Endodermal cell (in vitro differentiated cells): ENCODE results near the gene CHCHD5. TPM values are rescaled to one million over a fixed set of nuclear protein-coding genes. Genes with fewer than 3 reads are reported as not detected.

Experiments
- DNase-seq: peaks from one replicate; pipeline ENCODE4 v3.0.0-alpha.2; 2017
- H3K27ac ChIP-seq: 2 replicates; pipeline ENCODE4 v1.5.1; 2013; ENCODE audit warnings: mild to moderate bottlenecking, low read depth, low read length, moderate library complexity
- H3K27me3 ChIP-seq: 2 replicates; pipeline ENCODE4 v1.6.1; 2013; ENCODE audit warnings: mild to moderate bottlenecking, low read length, moderate library complexity; ENCODE audit not compliant: insufficient read depth, control insufficient read depth, poor library complexity, severe bottlenecking
- H3K36me3 ChIP-seq: 2 replicates; pipeline ENCODE4 v1.7.0; 2013; ENCODE audit warnings: mild to moderate bottlenecking, low read length, moderate library complexity; ENCODE audit not compliant: control insufficient read depth, insufficient read depth
- H3K4me1 ChIP-seq: one replicate; pipeline ENCODE4 v1.7.0; 2013; ENCODE audit warnings: low read length; ENCODE audit not compliant: control insufficient read depth, insufficient read depth
- H3K4me3 ChIP-seq: 2 replicates; pipeline ENCODE4 v1.5.1; 2013; ENCODE audit warnings: mild to moderate bottlenecking, low read length, moderate library complexity
- H3K9ac ChIP-seq: 2 replicates; pipeline ENCODE4 v1.6.1; 2013; ENCODE audit warnings: mild to moderate bottlenecking, low read length, moderate library complexity; ENCODE audit not compliant: poor library complexity, severe bottlenecking; ENCODE audit errors: extremely low read depth
- H3K9me3 ChIP-seq: 2 replicates; pipeline ENCODE4 v1.6.1; 2013; ENCODE audit warnings: mild to moderate bottlenecking, low read length, moderate library complexity; ENCODE audit not compliant: control insufficient read depth
- H3K27ac Mint-ChIP-seq: 2 replicates; pipeline ENCODE4 v1.8.0; 2020; ENCODE audit warnings: mixed read lengths
- H3K27me3 Mint-ChIP-seq: 2 replicates; pipeline ENCODE4 v1.8.0; 2021; ENCODE audit warnings: mild to moderate bottlenecking, mixed read lengths; ENCODE audit not compliant: insufficient read depth
- H3K36me3 Mint-ChIP-seq: 2 replicates; pipeline ENCODE4 v1.8.0; 2020; ENCODE audit warnings: low read depth, mixed read lengths
- H3K4me1 Mint-ChIP-seq: 2 replicates; pipeline ENCODE4 v1.8.0; 2020; ENCODE audit warnings: mixed read lengths
- H3K4me3 Mint-ChIP-seq: 2 replicates; pipeline ENCODE4 v1.8.0; 2020; ENCODE audit warnings: mild to moderate bottlenecking, moderate library complexity, mixed read lengths
- H3K9me3 Mint-ChIP-seq: 2 replicates; pipeline ENCODE4 v1.8.0; 2020; ENCODE audit warnings: mild to moderate bottlenecking, mixed read lengths
- CTCF ChIP-seq: fragments of 200-600 bp; sonication (generic); conservative IDR thresholded peaks from 2 replicates; pipeline ENCODE4 v1.5.0; 2021; ENCODE audit warnings: antibody characterized with exemption, mild to moderate bottlenecking
- WGBS, 2 experiments: methylation state at CpG; one replicate each; pipeline versions ENCODE4 v1.1.5 to v1.1.7; 2013; ENCODE audit warnings: missing lambda C conversion rate in 2 of 2, mixed read lengths in 1 of 2; ENCODE audit not compliant: insufficient coverage in 1 of 2, insufficient read length in 1 of 2; 5-methylcytosine and 5-hydroxymethylcytosine counted together
- total RNA-seq, 2 donors: library from RNA; stranded (reverse); fragmentation: NEBNext Ultra II Directional in 1 of 2; extraction: Animal tissue kit (Norgen Biotek cat#: 25700) in 1 of 2; gene quantifications; 2 replicates in 1 of 2; 3 replicates in 1 of 2; pipeline ENCODE4 v1.2.1, GENCODE V29; 2021

The CHCHD5 gene
- total RNA-seq, 2 donors from 2014 or later: 39.1 to 48.2 TPM

- H3K27ac ChIP-seq: no peak overlapping the region
- TF ChIP-seq CTCF: no peak
- WGBS, 2 experiments: 92 to 94% methylated on average over 4 to 7 of the region's 7 CpGs
Measured at GRCh38 chr2:112625474-112626114, 41.2 kb downstream of the CHCHD5 start.

GRCh38 chr2:112626604-112627059 is 42.2 kb downstream of the CHCHD5 start:
- Mint-ChIP-seq H3K4me1 (peaks cover 30% of the 10 kb centered on the region), H3K27ac (no peak overlapping the region), H3K9me3 (no peaks in the 10 kb centered on the region), H3K27me3 (no peaks in the 10 kb centered on the region), H3K36me3 (no peaks in the 10 kb centered on the region), H3K4me3 (no peak overlapping the region)
- Histone ChIP-seq H3K27ac (no peak overlapping the region), H3K9me3 (no peaks in the 10 kb centered on the region), H3K4me3 (no peak overlapping the region), H3K4me1 (peaks cover 3% of the 10 kb centered on the region), H3K27me3 (no peaks in the 10 kb centered on the region), H3K9ac (no peak overlapping the region), H3K36me3 (no peaks in the 10 kb centered on the region)
- DNase-seq: peak; percentile 85
- peak; percentile 91 for TF ChIP-seq CTCF
- WGBS, 2 experiments: 63 to 67% methylated on average over 6 to 7 of the region's 7 CpGs

More at GRCh38 chr2:112625474-112626114, 41.2 kb downstream of the CHCHD5 start:
- no peaks in the 10 kb centered on the region for H3K9me3 ChIP-seq
- no peak overlapping the region for H3K9ac ChIP-seq
- Mint-ChIP-seq H3K27me3 (no peaks in the 10 kb centered on the region), H3K27ac (no peak overlapping the region), H3K4me3 (no peak overlapping the region), H3K9me3 (no peaks in the 10 kb centered on the region), H3K4me1 (peaks cover 24% of the 10 kb centered on the region), H3K36me3 (no peaks in the 10 kb centered on the region)
- no peak overlapping the region for H3K4me3 ChIP-seq
- peak; percentile 31 for DNase-seq
- H3K27me3 ChIP-seq: no peaks in the 10 kb centered on the region
- H3K4me1 ChIP-seq: peaks cover 3% of the 10 kb centered on the region
- no peaks in the 10 kb centered on the region for H3K36me3 ChIP-seq

DNA sequence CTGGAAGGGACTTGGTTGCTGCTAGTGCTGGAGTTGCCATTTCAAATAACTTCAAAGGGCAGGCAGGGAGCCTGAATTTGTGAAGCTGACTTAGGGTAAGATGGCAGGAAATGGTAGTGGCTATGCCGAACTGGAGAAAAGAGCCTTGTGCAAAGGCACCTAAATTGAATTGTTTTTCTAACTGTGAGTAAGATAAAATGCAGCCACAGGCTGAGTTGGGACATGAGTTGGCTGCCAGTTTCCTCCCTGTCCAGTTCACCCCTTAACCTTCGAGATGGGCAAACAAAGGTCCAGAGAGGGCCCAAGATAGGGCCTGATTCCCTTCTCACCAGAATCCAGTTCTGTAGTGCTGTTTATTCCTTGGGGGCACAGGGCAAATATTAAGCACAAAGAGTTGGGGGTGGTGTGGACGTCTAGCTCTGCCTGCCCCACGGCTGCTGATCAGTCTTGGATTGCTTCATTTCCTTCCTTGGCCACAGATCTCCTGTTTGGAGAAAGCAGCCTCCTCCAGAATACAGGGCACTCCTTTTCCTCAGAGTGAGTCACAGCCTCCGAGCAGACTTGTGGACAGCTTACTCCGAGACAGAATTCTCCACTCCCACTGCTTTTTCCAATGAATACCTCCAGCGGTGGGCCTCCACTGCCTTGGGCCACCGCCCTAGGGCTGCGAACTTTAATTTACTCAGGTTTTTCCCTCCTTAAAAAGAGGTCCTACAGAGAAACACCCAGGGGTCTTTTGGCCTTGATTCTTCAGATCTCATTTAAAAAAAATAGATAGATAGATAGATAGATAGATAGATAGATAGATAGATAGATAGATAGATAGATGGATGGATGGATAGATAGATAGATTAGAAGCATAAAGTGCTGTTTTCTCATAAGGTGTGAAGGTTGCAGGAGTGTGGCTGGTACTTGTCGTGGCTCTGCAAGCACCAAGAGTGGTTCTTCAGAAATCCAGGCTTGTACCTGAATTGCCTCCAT is 42.9 kb downstream of the CHCHD5 start:
- no peaks in the 10 kb centered on the region for H3K9me3 Mint-ChIP-seq
- H3K27ac Mint-ChIP-seq: no peak overlapping the region
- no peaks in the 10 kb centered on the region for H3K27me3 ChIP-seq
- H3K4me3 Mint-ChIP-seq: no peak overlapping the region
- no peak for TF ChIP-seq CTCF
- H3K4me3 ChIP-seq: no peak overlapping the region
- H3K9ac ChIP-seq: no peak overlapping the region
- WGBS, 2 experiments: 89 to 90% methylated on average over 8 to 10 of the region's 10 CpGs
- no peaks in the 10 kb centered on the region for H3K36me3 Mint-ChIP-seq
- H3K9me3 ChIP-seq: no peaks in the 10 kb centered on the region
- H3K4me1 Mint-ChIP-seq: peaks cover 26% of the 10 kb centered on the region
- peaks cover 5% of the 10 kb centered on the region for H3K4me1 ChIP-seq
- H3K27me3 Mint-ChIP-seq: no peaks in the 10 kb centered on the region
- no peaks in the 10 kb centered on the region for H3K36me3 ChIP-seq
- DNase-seq: peak; percentile 26
- H3K27ac ChIP-seq: no peak overlapping the region
